Endothelial cell of umbilical vein (primary cell): ENCODE results near the gene POGK. TPM values are rescaled to one million over a fixed set of nuclear protein-coding genes. Genes with fewer than 3 reads are reported as not detected.

Source experiments
- BruUV-seq: library from RNA; stranded (reverse); fragments of 400-500 nt; replicated peaks from 2 replicates; lab custom pipeline; 2021; lab: Mats Ljungman, UMichigan
- CTCF ChIA-PET: fragments of 300-600, 350-600 bp; sonication (Branson Sonifier 250); formaldehyde crosslinking; loops from one replicate; lab custom pipeline; 2021; ENCODE audit warnings: antibody characterized with exemption, inconsistent platforms; lab: Charles Lee
- POLR2A ChIA-PET: fragments of 300-600, 350-600 bp; sonication (Branson Sonifier 250); formaldehyde crosslinking; loops from one replicate; lab custom pipeline; 2021; ENCODE audit warnings: antibody characterized with exemption, inconsistent platforms; lab: Charles Lee
- DNase-seq: peaks from one replicate; pipeline ENCODE4 v3.0.0-alpha.2; 2011; ENCODE audit warnings: low read depth, low spot score
- FAIRE-seq: peaks from 2 replicates; lab custom pipeline; 2011; peaks lifted over from hg19 to GRCh38; lab: Jason Lieb, UNC
- H2AFZ ChIP-seq: 2 replicates; pipeline ENCODE4 v1.6.0; 2012; ENCODE audit warnings: low read depth, low read length, control low read depth, inconsistent platforms
- H3K27ac ChIP-seq: 2 replicates; pipeline ENCODE4 v1.5.1; 2011; ENCODE audit warnings: low read depth, mild to moderate bottlenecking, control low read depth, low read length, moderate library complexity; ENCODE audit not compliant: insufficient read depth
- H3K27me3 ChIP-seq, 2 experiments: 2 replicates each; pipeline versions ENCODE4 v1.6.0 to v1.6.1; 2011; ENCODE audit warnings: low read length in 2 of 2, mixed read lengths in 1 of 2; ENCODE audit not compliant: control insufficient read depth in 2 of 2, insufficient read depth in 2 of 2
- H3K36me3 ChIP-seq, 2 experiments: 2 replicates in 1 of 2; 3 replicates in 1 of 2; pipeline ENCODE4 v1.5.1; 2011; ENCODE audit warnings: low read length in 2 of 2, mild to moderate bottlenecking in 1 of 2, moderate library complexity in 1 of 2; ENCODE audit not compliant: control insufficient read depth in 2 of 2, insufficient read depth in 2 of 2; ENCODE audit errors: extremely low read depth in 1 of 2
- H3K4me1 ChIP-seq: 3 replicates; pipeline ENCODE4 v1.5.1; 2011; ENCODE audit warnings: mild to moderate bottlenecking, low read length; ENCODE audit not compliant: control insufficient read depth, insufficient read depth; ENCODE audit errors: extremely low read depth
- H3K4me2 ChIP-seq: 2 replicates; pipeline ENCODE4 v1.6.1; 2011; ENCODE audit warnings: low read length, control low read depth, mixed read lengths; ENCODE audit not compliant: insufficient read depth
- H3K4me3 ChIP-seq, 3 experiments: fragments of 200-600 bp in 1 of 3; sonication (generic), shearing (Covaris generic) in 1 of 3; replicated peaks in 1 of 3; 2 replicates each; pipeline ENCODE4 v1.5.1; 2011 to 2016; ENCODE audit warnings: control low read depth in 3 of 3, low read length in 3 of 3, mild to moderate bottlenecking in 2 of 3, inconsistent platforms in 1 of 3, low read depth in 1 of 3, moderate library complexity in 1 of 3; ENCODE audit not compliant: insufficient read depth in 1 of 3
- H3K79me2 ChIP-seq: 2 replicates; pipeline ENCODE4 v1.6.0; 2012; ENCODE audit warnings: low read length, inconsistent platforms; ENCODE audit not compliant: control insufficient read depth, insufficient read depth
- H3K9ac ChIP-seq: replicated peaks from 2 replicates; pipeline ENCODE3; 2011; ENCODE audit warnings: low read length, control low read depth; ENCODE audit not compliant: insufficient read depth; ENCODE audit errors: extremely low read depth
- H3K9me1 ChIP-seq: replicated peaks from 3 replicates; pipeline ENCODE4 v1.6.0; 2011; ENCODE audit warnings: mild to moderate bottlenecking, low read length; ENCODE audit not compliant: control insufficient read depth, insufficient read depth; ENCODE audit errors: extremely low read depth
- H3K9me3 ChIP-seq: replicated peaks from 2 replicates; pipeline ENCODE4 v1.5.1; 2012; ENCODE audit warnings: low read length, inconsistent platforms; ENCODE audit not compliant: control insufficient read depth, insufficient read depth
- H4K20me1 ChIP-seq: replicated peaks from 2 replicates; pipeline ENCODE3; 2011; ENCODE audit warnings: mild to moderate bottlenecking, low read length; ENCODE audit not compliant: control insufficient read depth, insufficient read depth; ENCODE audit errors: extremely low read depth
- EZH2 ChIP-seq: IDR thresholded peaks from 2 replicates; pipeline ENCODE4 v1.6.1; 2012; ENCODE audit warnings: borderline replicate concordance, low read depth, mild to moderate bottlenecking, moderate library complexity, low read length, inconsistent platforms; ENCODE audit not compliant: severe bottlenecking
- FOS ChIP-seq: IDR thresholded peaks from 2 replicates; pipeline ENCODE4 v1.6.1; 2011; ENCODE audit warnings: mild to moderate bottlenecking, low read length, moderate library complexity, borderline replicate concordance; ENCODE audit not compliant: insufficient read depth
- GATA2 ChIP-seq: IDR thresholded peaks from 2 replicates; pipeline ENCODE4 v1.7.0; 2011; ENCODE audit warnings: low read depth, mild to moderate bottlenecking, moderate library complexity, mixed read lengths, low read length; ENCODE audit not compliant: insufficient read length, insufficient read depth
- JUN ChIP-seq: IDR thresholded peaks from 2 replicates; pipeline ENCODE4 v1.6.1; 2011; ENCODE audit warnings: borderline replicate concordance, low read depth; ENCODE audit not compliant: insufficient read length, insufficient read depth
- MYC ChIP-seq: IDR thresholded peaks from one replicate; pipeline ENCODE4 v1.6.1; 2011; ENCODE audit warnings: mild to moderate bottlenecking, low read depth, low read length
- POLR2A ChIP-seq: IDR thresholded peaks from 2 replicates; pipeline ENCODE4 v1.6.1; 2012; ENCODE audit warnings: low read depth, mild to moderate bottlenecking, control low read depth, low read length
- POLR2AphosphoS5 ChIP-seq: IDR thresholded peaks from 2 replicates; pipeline ENCODE4 v1.6.1; 2012; ENCODE audit warnings: low read depth, mild to moderate bottlenecking, control low read depth, low read length, moderate library complexity; ENCODE audit not compliant: insufficient read depth
- dilution Hi-C: fragments of 300-500 bp; cut with MboI; formaldehyde crosslinking; loops from one replicate; pipeline ENCODE4 v1.15.0; 2019; ENCODE audit warnings: low sequenced_read_pairs; ENCODE audit not compliant: extremely low pct_ligation_motif_present
- intact Hi-C: fragments of 100-400 bp; cut with micrococcal nuclease; formaldehyde crosslinking; loops from one replicate; pipeline ENCODE4 v1.10.0; 2022
- polyA plus RNA-seq, 4 experiments: library from polyadenylated mRNA; depleted of rRNA in 3 of 4; stranded (reverse) in 3 of 4; unstranded in 1 of 4; fragments of >200 nt; gene quantifications; 2 replicates each; pipeline versions ENCODE4 v1.2.1 to v1.2.3, GENCODE V29; 2011 to 2012; ENCODE audit warnings: missing spikeins in 1 of 4
- total RNA-seq: library from RNA; stranded (reverse); gene quantifications from 2 replicates; pipeline ENCODE4 v1.2.3, GENCODE V29; 2021
- TF ChIP-seq, protein P1 (sequence below), 2 donors: IDR thresholded peaks; 1 replicate in 1 of 2; 2 replicates in 1 of 2; pipeline ENCODE4 v1.5.1; 2011; ENCODE audit warnings: low read length in 2 of 2, mild to moderate bottlenecking in 2 of 2, moderate library complexity in 2 of 2, control low read depth in 1 of 2, inconsistent platforms in 1 of 2, low read depth in 1 of 2; ENCODE audit not compliant: insufficient read depth in 1 of 2; ENCODE audit errors: extremely low read depth in 1 of 2
- TF ChIP-seq, protein P2 (sequence below): IDR thresholded peaks from 2 replicates; pipeline ENCODE4 v1.6.1; 2011; ENCODE audit not compliant: insufficient read depth, insufficient read length

The POGK gene
- total and polyA plus RNA-seq, 2 donors (not counting 3 experiments of a cell fraction or from before 2014, with no cell fraction given) = 12.5 to 31.8 TPM

DNA sequence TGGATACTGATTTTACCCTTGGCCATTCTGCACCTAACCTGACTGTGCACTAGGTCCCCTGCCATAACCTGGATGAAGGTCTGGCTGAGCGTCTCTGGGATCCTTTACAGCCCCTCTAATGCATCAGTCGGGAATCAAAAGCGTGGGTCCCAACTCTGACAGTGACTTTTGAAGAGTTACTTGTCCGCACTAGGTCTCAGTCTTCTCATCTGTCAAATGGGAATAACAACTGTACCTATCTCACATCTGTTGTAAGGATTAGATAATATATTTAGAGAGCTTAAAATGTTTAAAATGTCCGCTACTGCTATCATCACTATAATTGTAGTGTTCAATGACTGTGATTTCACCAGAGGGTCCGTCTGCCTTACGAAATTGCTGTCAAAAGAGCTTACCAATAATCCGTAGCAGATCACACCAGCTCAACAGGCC lies 36.0 kb downstream of the POGK start:
- H3K9me3 ChIP-seq = no peaks in the 10 kb centered on the region
- intact Hi-C loops = loop anchor here (1.0 to 10.0 kb wide), 2 partner anchors 9 to 951 kb away; no protein-coding TSS in a partner anchor
- ChIA-PET CTCF (interaction anchor here (0.9 to 1.6 kb wide), 8 partner anchors 10 to 679 kb away, joined by 3 to 6 read pairs (median 4); partner anchors contain the start of genes CREG1, POGK and POU2F1), POLR2A (interaction anchor here (1.0 to 1.8 kb wide), 3 partner anchors 14 to 345 kb away, joined by 3 to 7 read pairs (median 4); partner anchors contain the start of gene POU2F1)
- TSS peak; percentile 21 for BruUV-seq
- FAIRE-seq (peak; percentile 31), DNase-seq (no peak)
- dilution Hi-C loops = no loop called here
- no peaks in the 10 kb centered on the region for H3K9me1 ChIP-seq
- no peaks in the 10 kb centered on the region for H3K27me3 ChIP-seq
- H4K20me1 ChIP-seq = no peaks in the 10 kb centered on the region
- H3K36me3 ChIP-seq = no peaks in the 10 kb centered on the region
- H3K4me1 ChIP-seq = peaks cover 10% of the 10 kb centered on the region
- peak overlapping the region; percentile 75 for H2AFZ ChIP-seq
- TF ChIP-seq, protein P1, sequence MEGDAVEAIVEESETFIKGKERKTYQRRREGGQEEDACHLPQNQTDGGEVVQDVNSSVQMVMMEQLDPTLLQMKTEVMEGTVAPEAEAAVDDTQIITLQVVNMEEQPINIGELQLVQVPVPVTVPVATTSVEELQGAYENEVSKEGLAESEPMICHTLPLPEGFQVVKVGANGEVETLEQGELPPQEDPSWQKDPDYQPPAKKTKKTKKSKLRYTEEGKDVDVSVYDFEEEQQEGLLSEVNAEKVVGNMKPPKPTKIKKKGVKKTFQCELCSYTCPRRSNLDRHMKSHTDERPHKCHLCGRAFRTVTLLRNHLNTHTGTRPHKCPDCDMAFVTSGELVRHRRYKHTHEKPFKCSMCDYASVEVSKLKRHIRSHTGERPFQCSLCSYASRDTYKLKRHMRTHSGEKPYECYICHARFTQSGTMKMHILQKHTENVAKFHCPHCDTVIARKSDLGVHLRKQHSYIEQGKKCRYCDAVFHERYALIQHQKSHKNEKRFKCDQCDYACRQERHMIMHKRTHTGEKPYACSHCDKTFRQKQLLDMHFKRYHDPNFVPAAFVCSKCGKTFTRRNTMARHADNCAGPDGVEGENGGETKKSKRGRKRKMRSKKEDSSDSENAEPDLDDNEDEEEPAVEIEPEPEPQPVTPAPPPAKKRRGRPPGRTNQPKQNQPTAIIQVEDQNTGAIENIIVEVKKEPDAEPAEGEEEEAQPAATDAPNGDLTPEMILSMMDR (IDR thresholded peaks at IDR 0.05; ENCODE audit: extremely low read depth in 1 of 2, insufficient read depth in 1 of 2, low read depth in 1 of 2, low read length in 2 of 2) = no peak
- no peak for TF ChIP-seq GATA2
- no peak for TF ChIP-seq EZH2
- TF ChIP-seq, protein P2, sequence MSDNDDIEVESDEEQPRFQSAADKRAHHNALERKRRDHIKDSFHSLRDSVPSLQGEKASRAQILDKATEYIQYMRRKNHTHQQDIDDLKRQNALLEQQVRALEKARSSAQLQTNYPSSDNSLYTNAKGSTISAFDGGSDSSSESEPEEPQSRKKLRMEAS = no peak
- no peak for TF ChIP-seq POLR2A
- no peak for TF ChIP-seq POLR2AphosphoS5
- no peak for TF ChIP-seq JUN
- no peak for TF ChIP-seq FOS
- TF ChIP-seq MYC = no peak
- peaks cover 32% of the 10 kb centered on the region for H3K79me2 ChIP-seq
- peak overlapping the region; percentile 62 for H3K4me2 ChIP-seq
- peak overlapping the region; percentile 82 for H3K9ac ChIP-seq
- peak overlapping the region; percentile 47 for H3K27ac ChIP-seq
- peak overlapping the region; percentile 2 to 63 (median 53) for H3K4me3 ChIP-seq
